WI38 (cell line): ENCODE measurements around the gene UST.

Experiments used
- H3K4me3 ChIP-seq: 2 replicates; pipeline ENCODE4 v1.5.1; 2011; ENCODE audit warnings: low read depth, mild to moderate bottlenecking, control low read depth, low read length
- TF ChIP-seq, protein P1 (sequence below): IDR thresholded peaks from 2 replicates; pipeline ENCODE4 v1.5.1; 2012; ENCODE audit warnings: low read depth, mild to moderate bottlenecking, control low read depth, low read length

UST gene

DNA sequence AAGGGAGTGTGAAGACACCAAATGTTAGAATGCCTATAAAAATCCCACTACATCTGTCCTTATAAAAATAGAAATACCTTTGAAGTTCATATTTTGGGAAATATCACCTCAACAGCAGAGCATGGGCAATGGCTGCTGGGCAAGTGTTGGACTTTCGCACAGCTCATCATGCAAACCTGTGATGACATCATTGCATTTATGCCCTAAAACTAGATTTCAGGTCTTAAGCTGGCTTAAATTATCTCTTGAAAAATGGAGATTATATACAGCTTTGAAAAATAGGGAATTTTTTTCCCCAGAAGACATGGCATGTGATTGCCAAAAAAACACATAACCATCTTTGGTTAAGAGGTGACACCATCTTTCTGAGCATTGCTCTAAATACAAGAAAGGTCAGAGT is 197.8 kb downstream of the UST start:
- H3K4me3 ChIP-seq = no peak overlapping the region
- TF ChIP-seq, protein P1, sequence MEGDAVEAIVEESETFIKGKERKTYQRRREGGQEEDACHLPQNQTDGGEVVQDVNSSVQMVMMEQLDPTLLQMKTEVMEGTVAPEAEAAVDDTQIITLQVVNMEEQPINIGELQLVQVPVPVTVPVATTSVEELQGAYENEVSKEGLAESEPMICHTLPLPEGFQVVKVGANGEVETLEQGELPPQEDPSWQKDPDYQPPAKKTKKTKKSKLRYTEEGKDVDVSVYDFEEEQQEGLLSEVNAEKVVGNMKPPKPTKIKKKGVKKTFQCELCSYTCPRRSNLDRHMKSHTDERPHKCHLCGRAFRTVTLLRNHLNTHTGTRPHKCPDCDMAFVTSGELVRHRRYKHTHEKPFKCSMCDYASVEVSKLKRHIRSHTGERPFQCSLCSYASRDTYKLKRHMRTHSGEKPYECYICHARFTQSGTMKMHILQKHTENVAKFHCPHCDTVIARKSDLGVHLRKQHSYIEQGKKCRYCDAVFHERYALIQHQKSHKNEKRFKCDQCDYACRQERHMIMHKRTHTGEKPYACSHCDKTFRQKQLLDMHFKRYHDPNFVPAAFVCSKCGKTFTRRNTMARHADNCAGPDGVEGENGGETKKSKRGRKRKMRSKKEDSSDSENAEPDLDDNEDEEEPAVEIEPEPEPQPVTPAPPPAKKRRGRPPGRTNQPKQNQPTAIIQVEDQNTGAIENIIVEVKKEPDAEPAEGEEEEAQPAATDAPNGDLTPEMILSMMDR = no peak

DNA sequence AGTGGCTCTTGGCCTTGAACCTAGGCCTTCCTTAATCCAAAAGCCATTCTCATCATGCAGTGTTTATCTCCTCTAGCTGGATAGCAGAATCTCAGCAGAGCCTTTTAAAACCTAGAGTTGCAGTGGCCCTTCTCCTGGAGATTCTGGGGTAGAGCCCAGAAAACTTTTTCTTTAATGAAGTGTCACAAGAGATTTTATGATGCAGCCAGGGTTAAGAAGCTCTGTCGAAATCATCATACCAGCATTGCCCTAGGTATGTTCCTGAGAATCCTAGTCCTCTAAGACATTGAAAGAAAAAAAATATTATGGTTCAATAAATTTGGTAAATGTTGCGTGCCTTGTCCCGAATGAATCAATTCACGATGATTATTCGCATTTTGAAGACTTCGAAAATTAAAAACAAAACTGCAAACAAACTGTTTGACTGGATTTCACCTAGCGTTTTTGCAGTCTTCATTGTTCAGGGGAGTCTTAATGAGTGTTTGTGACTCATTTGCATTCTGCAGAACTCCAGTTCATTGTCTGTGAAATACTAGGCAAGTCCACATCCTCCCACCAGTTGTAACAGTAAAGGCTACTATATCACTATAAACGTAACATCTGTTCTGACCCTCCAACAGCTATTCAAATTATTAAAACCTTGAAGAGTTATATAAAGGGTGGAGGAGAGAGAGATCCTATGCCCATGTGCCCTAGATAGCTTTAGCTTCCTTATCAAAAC is 198.6 kb downstream of the UST start:
- TF ChIP-seq, protein P1 = no peak

DNA sequence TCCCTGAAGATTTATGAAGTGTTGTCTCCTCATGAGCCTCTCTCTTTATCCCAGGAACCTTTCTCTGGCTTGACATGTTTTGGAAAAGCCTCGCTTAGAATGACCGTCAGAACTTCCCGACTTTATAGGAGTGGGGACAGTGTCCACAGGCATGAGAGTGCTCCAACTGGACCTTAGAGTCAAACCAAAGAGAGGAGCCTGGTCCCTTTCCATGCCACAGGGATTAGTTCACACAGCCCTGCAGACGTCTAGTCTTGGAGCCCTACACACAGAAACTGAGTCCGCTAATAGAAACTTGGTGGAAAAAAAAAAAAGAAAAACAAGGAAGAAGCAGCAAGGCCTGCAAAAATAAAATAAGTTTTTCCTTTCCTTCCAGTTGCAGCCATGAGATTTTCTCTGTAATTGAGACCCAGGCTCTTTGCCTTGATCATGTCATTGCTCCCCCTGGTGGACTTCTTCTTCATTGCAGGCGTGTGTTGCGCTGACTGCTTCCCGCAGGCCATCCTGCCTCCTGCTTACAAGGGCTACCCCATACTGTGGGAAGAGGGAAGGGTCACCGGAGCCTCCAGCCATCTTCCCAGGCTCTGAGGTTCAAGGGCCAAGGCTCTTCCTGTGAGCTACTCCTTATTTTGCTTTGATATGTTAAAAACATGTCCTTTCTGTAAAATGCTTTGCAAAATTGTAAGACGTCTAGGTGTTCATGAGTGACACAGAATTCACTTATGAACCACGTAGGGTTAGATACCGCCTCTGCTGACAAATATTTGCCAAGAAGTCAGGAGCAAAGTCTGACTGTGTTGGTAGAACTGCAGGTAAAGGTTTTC is 201.0 kb downstream of the UST start:
- TF ChIP-seq, protein P1 = peak; percentile 78
- H3K4me3 ChIP-seq = no peak overlapping the region

More for the DNA sequence above, 198.6 kb downstream of the UST start:
- H3K4me3 ChIP-seq = no peak overlapping the region

DNA sequence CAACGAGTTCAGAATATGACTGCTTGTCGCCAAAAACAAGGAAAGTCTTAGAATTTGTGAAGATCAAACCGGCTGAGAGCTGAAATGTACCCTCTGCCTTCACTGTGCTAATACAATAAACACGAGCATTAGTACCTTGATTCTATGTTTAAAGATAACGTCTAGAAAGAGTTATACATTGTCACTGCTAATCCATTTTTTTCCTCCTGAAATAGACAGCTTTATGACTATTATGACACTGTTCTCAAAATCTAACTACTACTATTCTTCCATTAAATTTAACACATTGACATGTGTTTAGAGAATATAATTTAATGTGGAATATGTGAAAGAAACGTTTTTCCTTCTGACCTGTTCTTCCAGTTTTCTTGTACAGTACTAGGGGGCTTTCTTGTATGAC is 204.8 kb downstream of the UST start:
- TF ChIP-seq, protein P1 = no peak
- H3K4me3 ChIP-seq = no peak overlapping the region

DNA sequence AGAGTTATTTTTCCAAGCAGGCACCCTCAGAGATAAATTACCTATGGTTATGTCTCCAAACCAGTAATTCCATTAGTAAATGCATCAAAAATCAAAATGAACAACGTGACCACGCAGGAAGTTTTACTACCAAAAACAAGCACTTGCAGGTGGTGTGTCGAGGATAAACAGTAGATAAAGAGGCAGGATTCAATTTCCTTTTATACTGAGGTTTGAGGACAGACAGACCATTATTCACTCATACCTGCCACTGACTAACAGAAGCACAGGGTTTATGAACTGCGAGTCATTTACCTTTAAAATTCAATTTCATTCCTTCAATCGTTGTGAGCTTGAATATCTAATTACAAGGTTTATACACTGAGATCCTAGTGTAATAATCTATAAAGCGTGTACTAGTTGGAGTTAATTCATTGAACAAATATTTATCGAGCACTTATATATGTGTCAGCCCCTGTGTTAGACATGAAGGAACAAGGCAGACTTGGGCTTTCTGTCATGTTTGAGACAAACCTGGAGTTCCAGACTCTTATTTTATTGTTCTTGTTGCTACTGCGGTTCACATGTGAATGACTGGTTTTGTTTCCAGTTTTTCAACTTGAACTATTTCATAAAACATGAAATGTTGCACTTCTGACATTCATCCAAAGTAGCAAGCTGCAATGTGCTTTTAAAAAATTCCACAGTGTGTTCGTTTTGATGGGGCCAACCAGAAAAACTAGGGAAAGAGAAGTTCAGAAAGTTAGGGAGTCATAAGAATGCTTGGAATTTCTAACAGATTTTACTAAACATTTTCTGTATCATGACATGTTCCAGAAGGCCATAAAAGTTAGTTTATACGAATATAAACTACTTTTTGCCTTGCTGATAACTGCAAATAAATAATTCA is 205.6 kb downstream of the UST start:
- TF ChIP-seq, protein P1 = no peak

DNA sequence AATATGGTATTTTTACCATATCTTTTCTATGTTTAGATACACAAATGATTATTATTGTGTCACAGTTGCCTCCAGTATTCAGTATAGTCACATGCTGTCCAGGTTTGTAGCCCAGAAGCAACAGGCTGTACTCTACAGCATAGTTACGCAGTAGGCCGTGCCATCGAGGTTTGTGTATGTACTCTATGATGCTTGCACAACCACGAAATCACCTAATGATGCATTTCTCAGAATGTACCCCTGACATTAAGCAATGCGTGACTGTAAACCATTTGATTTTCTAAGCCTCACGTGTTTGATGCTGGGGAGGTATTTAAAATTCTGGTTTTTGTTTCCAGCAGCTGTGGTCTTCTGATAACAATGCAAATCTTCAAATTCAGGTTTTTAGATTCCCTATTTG is 207.6 kb downstream of the UST start:
- H3K4me3 ChIP-seq = no peak overlapping the region
- TF ChIP-seq, protein P1 = no peak

More for the DNA sequence above, 205.6 kb downstream of the UST start:
- H3K4me3 ChIP-seq = no peak overlapping the region
